Smooth muscle cell of the brain vasculature (primary cell): ENCODE measurements around the gene DEFB108B.
"Not testable (repeated sequence)": the region's sequence is repeated elsewhere in the genome, so short reads cannot be mapped to it uniquely, and the experiment has no call there.

Experiments used
- DNase-seq: peaks from one replicate; pipeline ENCODE4 v3.0.0-alpha.2; 2012; ENCODE audit warnings: low read depth, low spot score

The DEFB108B gene, protein sequence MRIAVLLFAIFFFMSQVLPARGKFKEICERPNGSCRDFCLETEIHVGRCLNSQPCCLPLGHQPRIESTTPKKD

DNA sequence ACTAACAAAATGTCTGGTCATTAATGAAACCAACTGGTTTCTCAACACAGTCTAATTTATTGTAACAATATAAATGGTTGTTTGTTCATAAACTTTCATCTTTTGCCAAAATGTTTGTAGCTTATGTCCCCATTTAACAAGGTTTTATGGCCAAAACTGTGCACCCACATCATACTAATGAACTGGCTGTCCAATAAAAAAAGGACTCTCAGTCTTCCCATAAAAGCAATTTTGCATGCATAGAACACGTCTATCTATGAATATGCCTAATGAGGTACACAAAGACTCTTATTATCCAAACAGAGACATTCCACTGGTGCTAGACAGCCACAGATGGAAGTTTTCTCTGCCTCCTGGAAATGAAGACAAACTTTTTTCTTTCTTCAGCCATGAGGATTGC, at the start of gene DEFB108B:
Gene DEFB108B, plus strand, starts transcription at position 390 of the 400 bp plus-strand sequence. Its CDS starts 0 bp downstream, at position 390.
- DNase-seq: not testable (repeated sequence)

DNA sequence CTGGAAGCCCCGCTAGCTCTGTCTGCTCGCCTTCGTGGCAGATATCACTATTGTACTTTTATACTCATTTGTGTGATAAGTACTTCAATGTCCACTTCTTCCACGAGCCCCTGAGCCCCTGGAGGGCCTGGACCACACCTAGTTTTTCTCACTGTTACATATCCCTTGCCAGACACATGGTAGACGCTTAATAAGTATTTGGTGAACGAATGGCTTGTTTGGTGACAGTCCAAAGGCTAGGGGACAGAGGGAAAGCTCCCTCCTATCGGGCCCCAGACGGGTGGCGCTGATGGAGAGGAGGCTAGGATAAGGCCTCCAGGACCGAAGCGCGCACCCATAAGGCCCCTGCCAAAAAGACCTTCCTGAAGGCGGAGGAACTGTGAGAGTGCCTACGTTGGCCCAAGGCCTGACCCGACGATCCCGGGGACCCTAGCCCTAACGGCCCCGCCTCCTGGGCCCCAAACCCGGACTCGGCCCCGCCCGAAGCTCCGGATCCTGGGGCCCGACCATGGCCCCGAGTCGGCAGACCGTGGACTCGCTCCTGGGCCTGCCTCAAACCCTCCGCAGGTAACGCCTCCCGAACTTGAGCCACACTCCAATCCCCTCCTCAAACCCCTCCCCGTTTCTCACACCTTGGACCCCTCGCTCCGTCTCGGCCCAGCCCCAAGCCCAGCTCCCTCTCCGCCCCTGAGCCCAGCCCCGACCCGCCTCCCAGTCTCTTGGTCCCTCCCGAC, 46.7 kb upstream of the DEFB108B start:
- DNase-seq: peak; percentile 50

DNA sequence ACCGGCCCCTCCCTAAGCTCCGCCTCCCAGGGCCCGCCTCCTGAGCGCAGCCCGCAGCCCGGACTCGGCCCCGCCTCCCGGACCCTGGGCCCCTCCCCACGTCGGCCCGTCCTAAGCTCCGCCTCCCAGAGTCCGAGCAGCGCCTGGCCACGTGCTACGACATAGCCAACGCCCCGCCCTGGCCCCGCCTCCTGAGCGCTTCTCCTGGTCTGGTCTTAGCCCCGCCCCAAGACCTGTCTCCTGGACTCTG, 46.2 kb upstream of the DEFB108B start:
- DNase-seq: not testable (repeated sequence)

DNA sequence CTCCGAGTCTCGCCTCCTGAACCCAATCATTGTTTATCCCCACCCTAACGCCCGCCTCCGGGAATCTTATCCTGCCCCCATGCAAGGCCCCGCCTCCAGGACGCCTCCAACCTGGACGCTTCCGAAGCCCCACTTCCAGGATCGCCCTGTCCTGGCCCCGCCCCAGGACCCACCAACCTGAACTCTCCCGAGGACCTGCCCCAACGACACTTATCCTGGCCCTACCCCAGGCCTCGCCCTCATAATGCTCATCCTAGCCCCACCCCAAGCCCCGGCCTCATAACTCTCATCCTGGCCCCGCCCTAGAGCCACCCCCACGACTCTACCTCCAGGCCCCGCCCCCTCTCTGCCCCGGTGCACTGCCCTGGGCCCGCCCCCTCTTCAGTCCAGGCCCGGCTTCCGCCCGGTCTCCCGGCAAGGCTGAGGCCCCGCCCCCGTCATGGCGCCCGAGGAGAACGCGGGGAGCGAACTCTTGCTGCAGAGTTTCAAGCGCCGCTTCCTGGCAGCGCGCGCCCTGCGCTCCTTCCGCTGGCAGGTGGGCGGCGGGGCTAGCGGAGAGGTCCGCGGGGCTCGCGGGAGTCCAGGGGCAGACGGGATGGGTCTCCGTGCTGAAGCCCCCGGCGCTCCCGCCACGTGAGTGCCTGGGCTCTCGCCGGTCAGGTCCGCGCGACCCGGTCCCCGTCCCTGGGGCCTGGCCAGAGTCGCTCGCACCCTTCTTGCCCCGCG, 45.7 kb upstream of the DEFB108B start:
- DNase-seq: peak; percentile 98

DNA sequence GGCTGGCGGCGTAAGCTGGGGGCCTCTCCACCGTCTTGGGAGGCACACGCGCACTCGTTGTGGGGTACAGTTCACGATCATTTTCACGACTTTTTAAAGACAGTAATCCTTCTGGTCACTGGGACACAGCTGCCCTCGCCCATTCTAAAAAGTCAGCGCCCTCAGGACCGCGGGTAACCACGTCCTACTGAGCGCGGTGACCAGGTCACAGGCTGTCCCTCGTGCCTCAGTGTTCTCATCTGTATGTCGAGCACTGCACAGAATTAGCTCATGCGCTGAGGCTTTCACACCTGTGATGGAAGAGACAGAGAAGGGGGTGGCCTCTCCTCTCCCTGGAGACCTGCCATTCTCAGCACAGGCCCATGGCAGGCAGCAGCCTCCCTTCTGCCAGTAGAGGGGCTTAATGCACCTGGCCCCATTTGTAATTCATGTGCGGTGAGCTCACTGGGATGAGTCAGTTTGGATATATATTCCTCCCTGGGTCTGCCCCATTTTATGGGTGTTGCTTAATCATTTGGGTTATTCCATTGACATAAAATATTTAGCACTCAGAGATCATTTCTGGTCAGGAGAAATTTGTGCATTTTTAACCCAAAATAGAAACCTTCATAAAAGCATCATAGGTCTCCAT, 45.1 kb upstream of the DEFB108B start:
- DNase-seq: not testable (repeated sequence)

DNA sequence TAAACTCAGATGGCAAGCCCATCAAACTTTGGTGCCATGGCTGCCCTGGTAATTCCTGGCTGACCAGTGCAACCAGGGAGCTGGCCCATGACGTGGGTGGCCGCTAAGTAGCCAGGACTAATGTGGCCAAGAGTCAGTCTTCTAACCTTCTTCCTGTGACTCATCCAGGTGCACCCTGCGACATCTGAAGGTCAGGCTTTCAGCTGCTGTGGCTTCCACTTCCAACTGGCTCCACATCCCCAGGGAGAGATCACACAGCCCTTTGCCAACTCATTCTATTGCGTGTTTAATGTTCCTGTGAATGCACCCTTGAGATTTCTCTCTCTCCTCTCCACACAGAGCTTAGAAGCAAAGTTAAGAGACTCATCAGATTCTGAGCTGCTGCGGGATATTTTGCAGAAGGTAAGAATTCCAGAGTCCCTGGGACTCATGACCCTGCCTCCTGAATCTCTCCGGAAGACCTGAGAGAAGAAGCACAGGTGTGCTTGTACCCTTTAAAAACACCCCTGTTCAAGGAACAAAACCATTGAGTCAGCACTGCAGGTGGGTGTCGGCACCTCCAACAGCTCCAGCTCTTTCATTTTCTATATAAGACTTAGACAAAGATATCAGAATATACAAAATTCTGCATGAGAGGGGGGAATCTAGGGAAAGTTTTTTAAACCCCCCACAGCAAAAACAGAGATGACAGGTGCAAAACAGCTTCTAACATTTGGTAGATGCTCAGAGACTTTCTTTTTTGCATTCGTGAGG, 43.4 kb upstream of the DEFB108B start:
- DNase-seq: not testable (repeated sequence)

DNA sequence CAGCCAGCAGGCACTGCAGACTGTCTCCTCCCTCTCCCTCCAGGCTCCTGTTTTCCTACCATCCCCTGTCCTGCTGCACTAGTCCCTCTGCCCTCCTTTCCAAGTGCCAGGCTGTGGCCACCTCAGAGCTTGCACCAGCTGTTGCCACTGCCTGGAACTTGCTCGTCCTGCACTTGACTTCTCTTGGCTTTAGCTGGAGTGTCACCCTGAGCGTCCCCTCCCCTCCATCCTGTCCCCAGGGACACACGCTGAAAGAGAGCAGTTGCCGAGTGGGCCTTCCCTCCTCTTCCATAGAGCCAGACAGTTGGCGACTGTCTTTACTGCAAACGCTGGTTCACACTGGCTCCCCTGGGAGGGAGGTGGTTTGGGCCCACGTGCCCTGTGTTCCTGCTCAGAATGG, 41.9 kb upstream of the DEFB108B start:
- DNase-seq: not testable (repeated sequence)

DNA sequence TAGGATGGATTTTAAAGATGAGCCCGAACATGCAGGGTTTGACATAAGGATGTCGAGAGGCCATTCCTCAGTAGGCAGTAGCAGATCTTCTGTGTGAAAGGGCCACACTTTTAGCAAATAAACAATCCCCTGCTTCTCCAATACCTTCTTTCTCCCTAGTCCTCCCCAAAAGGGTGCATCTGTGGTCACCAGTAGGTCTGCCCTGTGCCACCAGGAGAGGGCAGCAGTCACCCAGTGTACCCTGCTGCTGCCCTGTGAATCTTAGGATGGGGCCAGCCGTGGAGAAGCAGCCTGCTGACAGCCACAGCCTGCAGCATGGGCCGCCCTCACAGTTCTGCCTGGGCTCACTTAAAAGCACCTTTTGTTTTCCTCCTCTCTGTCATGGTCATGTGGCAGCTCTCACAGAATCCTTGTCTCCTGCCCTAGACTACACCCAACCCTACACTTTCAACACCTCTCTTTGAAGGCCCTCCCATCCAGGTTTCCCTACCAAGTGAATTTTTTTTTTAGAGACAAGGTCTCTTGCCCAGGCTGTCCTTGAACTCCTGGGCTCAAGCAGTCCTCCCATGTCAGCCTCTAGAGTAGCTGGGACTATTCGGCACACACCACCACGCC, 40.3 kb upstream of the DEFB108B start:
- not testable (repeated sequence) for DNase-seq

DNA sequence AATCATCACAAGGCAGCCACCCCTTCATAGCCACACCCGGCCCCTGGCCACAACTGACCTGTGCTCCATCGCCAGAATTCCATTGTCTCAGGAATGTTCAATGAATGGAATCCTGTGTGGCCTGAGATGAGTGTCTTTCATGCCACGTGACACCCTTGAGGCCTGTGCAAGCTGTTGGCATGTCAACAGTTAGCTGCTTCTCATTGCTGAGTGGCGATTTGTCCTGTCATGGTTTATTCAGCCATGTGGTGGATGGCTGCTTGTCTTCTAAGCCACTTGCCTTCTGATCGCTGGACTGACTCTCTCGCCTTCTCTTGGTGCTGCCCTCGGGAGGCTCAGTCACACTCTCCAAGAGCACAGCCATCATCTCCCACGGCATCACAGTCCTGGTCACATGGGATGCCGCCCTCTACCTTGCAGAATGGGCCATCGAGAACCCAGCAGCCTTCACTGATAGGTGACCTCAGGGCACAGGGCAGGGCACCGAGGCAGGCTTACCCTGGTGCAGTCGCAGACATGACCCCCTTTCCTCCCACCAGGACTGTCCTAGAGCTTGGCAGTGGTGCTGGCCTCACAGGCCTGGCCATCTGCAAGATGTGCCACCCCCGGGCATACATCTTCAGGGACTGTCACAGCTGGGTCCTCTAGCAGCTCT, 38.5 kb upstream of the DEFB108B start:
- not testable (repeated sequence) for DNase-seq

DNA sequence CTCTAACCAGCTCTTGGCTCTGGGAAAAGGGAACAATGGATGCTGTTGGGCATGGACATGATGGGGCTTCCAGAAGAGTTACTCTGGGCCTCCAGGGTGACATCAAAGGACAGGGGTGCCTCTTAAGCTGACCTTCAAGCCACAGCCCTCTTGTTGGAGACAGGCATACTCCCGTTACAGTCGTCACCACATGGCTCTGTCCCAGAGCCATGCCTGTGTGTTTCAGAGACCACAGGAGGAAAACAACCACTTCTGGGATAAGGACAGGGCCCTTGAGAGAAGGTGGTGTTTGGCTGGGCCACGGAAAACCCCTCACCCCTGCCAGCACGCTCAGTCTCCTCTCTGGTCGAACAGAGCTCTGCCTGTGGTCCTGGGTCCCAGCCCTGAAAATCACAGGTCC, 37.8 kb upstream of the DEFB108B start:
- not testable (repeated sequence) for DNase-seq

DNA sequence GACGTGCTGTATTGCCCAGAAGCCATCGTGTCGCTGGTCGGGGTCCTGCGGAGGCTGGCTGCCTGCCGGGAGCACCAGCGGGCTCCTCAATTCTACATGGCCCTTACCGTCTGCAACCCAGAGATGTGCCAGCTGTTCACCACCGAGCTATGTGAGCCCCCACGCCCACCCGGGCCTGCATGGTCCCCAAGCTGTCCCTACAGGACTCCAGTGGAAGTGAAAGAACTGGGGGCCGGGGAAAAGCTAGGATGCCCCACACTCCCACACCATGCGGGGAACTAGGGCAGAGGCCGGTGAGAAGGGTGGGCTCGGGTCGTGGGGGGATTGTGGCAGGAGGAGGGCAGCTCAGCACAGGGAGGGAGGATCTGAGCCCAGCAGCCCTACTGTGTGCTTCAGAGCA, 37.0 kb upstream of the DEFB108B start:
- not testable (repeated sequence) for DNase-seq

DNA sequence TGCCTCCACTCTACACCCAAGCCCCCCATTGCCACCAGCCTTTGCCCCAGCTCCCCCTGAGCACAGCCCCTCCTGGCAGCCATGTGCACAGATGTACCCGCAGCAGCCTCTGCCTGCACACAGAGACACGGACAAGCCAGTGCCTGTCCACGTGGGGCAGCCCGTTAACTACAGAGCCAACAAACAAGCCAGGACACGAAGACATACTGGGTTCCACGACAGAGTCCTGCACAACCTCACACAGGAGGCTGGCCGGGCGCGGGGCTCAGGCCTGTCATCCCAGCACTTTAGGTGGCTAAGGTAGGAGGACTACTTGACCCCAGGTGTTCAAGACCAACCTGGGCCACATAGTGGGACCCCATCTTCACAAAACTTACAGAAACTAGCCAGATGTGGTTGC, 36.2 kb upstream of the DEFB108B start:
- DNase-seq: not testable (repeated sequence)

DNA sequence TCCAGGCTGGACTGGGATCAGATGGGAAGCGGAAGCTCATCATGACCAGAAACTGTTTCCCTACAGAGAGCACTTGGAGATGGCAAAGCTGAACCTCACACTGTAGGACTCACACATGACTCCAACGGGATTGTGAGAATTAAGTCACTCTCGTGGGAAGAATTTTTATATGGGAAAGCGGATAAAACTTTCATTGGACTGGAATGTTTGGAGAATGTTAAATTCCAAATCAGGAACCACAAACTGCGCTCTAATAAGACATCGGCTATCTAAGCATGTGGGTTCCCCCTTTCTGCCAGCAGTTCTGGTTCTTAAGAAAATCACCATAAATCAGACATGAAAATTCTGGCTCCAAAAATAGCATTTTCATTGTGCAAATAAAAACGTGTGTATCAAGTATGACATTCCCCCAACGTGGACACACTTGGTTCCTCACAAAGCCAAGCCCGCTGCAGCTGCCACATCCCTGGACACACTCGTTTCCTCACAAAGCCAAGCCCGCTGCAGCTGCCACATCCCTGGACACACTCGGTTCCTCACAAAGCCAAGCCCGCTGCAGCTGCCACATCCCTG, 33.4 kb upstream of the DEFB108B start:
- not testable (repeated sequence) for DNase-seq

DNA sequence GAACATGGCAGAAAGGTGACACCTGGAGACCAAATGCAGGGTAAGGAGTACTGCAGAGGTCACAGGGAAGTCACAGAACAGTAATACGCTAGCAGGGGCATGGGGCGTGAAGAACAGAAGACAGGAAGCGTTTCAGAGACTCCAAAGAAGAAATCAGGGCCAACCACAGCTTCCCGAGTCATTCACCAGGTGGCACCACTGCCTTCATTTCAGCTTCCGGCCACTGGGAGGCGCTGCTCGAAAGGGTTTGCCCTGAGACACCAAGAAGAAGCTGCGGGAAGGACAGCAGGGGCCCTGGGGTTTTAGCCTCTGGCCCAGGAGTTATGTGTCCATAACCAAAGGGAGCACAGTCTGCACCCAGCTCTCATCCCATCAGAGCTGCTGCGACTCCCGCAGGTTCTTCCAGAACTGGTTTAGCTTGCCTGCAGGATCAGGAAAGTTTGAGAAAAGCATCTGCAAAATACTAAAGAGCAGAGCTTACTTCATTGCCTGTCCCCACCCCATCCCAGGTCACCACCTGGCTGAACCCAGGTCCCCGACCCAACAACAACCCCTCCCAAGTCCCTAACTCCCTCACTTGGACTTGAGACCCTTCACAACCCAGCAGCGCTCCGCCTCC, 32.6 kb upstream of the DEFB108B start:
- not testable (repeated sequence) for DNase-seq

DNA sequence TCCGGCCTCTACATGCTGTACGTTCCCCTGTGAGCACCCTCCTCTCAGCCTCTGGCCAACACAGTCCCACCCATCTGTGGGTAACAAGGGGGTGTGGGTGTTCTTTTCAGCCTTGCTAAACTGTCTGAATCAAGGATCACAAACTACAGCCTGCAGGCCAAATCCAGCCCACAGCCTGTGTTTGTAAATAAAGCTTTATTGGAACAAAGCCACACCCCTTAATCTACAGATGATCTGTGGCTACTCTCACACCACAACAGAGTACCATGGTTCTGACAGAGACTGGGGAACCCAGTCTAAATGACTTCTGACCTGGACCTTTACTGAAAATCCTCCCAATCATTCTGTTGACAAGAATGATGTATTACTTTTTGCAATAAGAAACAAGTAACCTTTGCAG, 32.0 kb upstream of the DEFB108B start:
- DNase-seq: not testable (repeated sequence)

DNA sequence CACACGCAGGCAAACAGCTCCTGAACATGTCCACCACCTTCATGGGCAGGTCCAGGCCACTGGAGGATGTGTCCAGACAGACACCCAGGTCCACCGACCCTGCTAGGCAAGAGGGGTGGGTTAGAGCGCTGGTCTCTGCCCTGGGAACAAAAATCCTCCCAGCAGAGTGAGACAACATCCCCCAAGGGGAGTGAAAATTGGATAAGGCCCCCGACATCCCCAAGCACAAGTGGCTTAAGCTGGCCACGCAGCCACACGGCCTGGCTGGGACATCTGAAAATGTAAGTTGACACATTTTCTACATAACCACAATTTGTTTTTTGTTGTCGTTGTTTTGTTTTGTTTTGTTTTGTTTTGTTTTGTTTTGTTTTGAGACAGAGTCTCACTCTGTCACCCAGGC, 30.1 kb upstream of the DEFB108B start:
- not testable (repeated sequence) for DNase-seq

DNA sequence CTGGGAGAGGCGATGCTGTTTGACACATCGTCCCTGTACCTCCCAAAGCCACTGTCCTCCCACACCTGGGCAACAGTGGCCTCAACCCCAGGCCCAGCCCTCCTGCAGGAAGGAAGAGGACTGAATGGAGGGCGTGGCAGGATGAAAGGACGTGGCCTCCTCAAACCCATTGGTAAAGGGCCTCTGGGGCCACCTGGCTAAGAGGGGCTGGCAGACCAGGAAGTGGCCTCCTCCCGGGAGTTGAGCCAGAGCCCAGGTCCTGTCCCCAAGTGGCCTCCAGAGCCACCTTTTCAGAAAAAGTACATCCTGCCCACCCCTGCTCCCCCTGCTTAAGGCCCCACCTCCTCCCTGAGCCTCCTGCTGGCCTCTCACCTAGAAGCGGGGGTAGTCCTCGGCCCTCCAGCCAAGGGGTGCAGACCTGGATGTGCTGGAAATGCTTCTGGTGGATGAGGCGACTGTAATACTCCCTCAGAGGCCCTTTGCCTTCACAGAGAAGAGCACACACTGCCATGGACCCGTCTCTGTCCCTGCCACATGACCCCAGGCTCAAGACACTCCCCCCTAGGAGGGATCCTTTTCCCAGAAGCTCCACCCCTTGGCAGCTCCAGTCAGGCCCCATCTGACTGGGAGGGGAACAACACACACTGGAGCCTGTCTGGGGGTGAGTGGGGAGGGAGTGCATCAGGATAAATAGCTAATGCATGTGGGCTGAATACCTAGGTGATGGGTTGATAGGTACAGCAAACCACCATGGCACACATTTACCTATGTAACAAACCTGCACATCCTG, 28.6 kb upstream of the DEFB108B start:
- DNase-seq: not testable (repeated sequence)

DNA sequence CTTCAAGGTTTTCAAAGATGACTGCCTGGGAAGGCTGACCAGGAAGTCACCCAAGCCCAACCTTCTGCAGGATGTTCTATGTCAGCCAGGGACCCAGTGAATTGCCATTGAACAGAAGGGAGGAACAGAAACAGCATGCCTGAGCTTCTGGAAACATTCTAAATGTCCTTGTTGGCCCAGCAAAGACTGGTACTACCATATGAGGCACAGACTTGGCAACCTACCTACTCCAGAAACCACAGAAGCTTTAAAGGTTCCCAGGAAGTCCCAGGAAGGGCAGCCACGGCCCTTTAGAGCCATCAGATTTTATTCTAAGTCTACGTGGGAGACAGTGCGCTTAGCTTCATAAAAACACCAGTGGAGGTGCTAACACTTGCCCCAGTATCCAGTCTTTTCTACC, 20.5 kb upstream of the DEFB108B start:
- not testable (repeated sequence) for DNase-seq
